Activated CD8-positive, alpha-beta memory T cell treated with anti-CD3 and anti-CD28 coated beads, Interleukin-2, amount 10 ng/mL, durations not matched to agents 7 days and 5 days (primary cell): ENCODE results near the gene KLHL1. TPM values are rescaled to one million over a fixed set of nuclear protein-coding genes. Genes with fewer than 3 reads are reported as not detected.

ENCODE experiments used
- ATAC-seq: fragments of 150-1000 bp; cut with Tn5 transposase; one replicate; pipeline ENCODE4 v1.10.0; 2021; ENCODE audit warnings: moderate library complexity
- CTCF ChIA-PET: fragments of 350-600 bp; sonication (Branson Sonifier 250); formaldehyde crosslinking; loops from one replicate; lab custom pipeline; 2021; ENCODE audit warnings: antibody characterized with exemption; lab: Charles Lee
- DNase-seq: peaks from one replicate; pipeline ENCODE4 v3.0.0-alpha.2; 2020
- H3K27ac Mint-ChIP-seq: one replicate; pipeline ENCODE4 v1.8.0; 2021; ENCODE audit warnings: mild to moderate bottlenecking, mixed read lengths
- H3K27me3 Mint-ChIP-seq: one replicate; pipeline ENCODE4 v1.8.0; 2021; ENCODE audit warnings: mixed read lengths
- H3K36me3 Mint-ChIP-seq: one replicate; pipeline ENCODE4 v1.8.0; 2021; ENCODE audit warnings: mild to moderate bottlenecking, mixed read lengths
- H3K4me1 Mint-ChIP-seq: one replicate; pipeline ENCODE4 v1.8.0; 2021; ENCODE audit warnings: mixed read lengths
- H3K4me3 Mint-ChIP-seq: one replicate; pipeline ENCODE4 v1.8.0; 2021; ENCODE audit warnings: mild to moderate bottlenecking, moderate library complexity, mixed read lengths
- H3K9me3 Mint-ChIP-seq: one replicate; pipeline ENCODE4 v1.8.0; 2022; ENCODE audit warnings: low read depth, mixed read lengths
- total RNA-seq, 2 experiments: library from RNA; stranded (reverse); gene quantifications; one replicate each; pipeline ENCODE4 v1.2.3, GENCODE V29; 2021

The KLHL1 gene
- total RNA-seq, 2 experiments from 2014 or later: not detected

DNA sequence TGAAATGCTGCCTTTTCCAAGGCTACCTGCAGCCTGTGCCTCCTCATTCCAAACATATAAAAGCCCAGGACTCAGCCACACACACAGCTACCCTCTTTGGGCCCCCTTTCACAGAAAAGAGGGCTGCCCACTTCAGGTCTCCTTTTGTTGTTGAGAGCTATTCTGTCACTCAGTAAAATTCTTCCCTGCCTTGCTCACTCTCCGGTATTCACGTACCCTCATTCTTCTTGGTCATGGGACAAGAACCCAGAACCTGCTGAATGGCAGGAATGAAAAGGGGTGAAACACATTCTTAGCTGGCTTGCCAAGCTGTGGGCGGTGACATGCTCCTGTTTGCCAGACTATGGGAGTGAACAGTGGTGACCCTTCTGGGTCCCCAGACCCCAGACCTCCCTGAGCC lies 338.6 kb downstream of the KLHL1 start:
- DNase-seq (no peak), ATAC-seq (no peak)
- Mint-ChIP-seq H3K27me3 (no peaks in the 10 kb centered on the region), H3K36me3 (no peaks in the 10 kb centered on the region), H3K9me3 (peaks cover 7% of the 10 kb centered on the region), H3K4me3 (no peak overlapping the region), H3K4me1 (no peaks in the 10 kb centered on the region), H3K27ac (no peak overlapping the region)
- CTCF ChIA-PET: no interaction called here

DNA sequence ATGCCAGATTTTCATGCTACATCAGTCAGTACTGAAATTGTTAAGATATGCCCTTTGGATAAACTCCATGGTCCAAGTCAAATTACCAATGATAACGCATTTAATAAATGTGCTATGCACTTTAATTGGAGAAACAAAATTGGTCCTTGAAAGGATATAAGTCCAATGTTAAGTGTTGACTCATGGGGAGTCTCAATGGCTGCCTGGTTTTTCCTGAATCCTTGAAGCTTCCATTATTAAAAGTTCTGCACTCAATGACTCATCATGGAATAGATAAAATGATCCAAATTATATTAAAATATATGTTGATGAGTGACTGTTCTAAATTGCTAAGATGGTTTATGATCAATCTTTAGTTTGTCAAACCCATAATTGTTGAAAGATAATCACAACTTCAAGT lies 346.7 kb downstream of the KLHL1 start:
- Mint-ChIP-seq H3K27me3 (no peaks in the 10 kb centered on the region), H3K9me3 (peaks cover 8% of the 10 kb centered on the region), H3K4me3 (no peak overlapping the region), H3K4me1 (no peaks in the 10 kb centered on the region), H3K36me3 (no peaks in the 10 kb centered on the region), H3K27ac (no peak overlapping the region)
- no peak for ATAC-seq
- CTCF ChIA-PET: no interaction called here
- no peak for DNase-seq

DNA sequence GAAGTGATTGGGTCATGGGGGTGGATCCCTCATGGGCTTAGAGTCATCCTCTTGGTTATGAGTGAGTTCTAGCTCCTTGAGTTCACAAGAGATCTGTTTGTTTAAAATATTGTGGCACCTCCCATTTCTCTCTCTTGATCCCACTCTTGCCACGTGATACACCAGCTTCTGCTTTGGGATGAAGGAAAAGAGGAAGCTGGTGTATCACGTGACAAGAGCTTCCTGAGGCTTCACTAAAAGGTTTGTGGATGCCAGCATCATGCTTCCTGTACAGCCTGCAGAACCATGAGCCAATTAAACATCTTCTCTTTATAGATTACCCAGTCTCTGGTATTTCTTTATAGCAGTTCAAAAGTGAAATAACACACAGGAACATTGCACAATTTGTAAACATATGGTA lies 353.2 kb downstream of the KLHL1 start:
- Mint-ChIP-seq H3K27ac (no peak overlapping the region), H3K9me3 (peaks cover 8% of the 10 kb centered on the region), H3K27me3 (no peaks in the 10 kb centered on the region), H3K4me3 (no peak overlapping the region), H3K36me3 (no peaks in the 10 kb centered on the region), H3K4me1 (no peaks in the 10 kb centered on the region)
- CTCF ChIA-PET: no interaction called here
- DNase-seq: no peak
- ATAC-seq: no peak

DNA sequence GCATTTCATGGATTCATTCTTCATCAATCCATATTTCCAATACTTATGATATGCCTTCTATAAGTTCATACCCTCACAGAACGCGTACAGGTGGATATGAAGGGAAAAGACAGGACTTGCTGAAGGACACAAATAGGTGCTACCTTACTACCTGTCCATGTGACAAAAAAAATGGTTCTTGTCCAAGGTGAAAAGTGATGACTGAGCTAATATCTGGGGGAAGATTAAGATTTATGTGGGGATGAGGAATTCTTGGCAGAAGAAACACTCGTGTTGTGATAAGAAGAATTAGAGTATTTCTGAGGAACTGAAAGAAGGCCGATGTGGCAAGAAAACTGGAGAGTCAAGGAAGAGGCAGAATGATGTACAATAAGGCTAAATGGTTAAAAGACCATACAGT lies 357.0 kb downstream of the KLHL1 start:
- peaks cover 10% of the 10 kb centered on the region for H3K9me3 Mint-ChIP-seq
- no peak for DNase-seq
- H3K4me1 Mint-ChIP-seq: no peaks in the 10 kb centered on the region
- H3K27ac Mint-ChIP-seq: no peak overlapping the region
- no peak for ATAC-seq
- no peaks in the 10 kb centered on the region for H3K36me3 Mint-ChIP-seq
- no peaks in the 10 kb centered on the region for H3K27me3 Mint-ChIP-seq
- CTCF ChIA-PET: no interaction called here
- no peak overlapping the region for H3K4me3 Mint-ChIP-seq

DNA sequence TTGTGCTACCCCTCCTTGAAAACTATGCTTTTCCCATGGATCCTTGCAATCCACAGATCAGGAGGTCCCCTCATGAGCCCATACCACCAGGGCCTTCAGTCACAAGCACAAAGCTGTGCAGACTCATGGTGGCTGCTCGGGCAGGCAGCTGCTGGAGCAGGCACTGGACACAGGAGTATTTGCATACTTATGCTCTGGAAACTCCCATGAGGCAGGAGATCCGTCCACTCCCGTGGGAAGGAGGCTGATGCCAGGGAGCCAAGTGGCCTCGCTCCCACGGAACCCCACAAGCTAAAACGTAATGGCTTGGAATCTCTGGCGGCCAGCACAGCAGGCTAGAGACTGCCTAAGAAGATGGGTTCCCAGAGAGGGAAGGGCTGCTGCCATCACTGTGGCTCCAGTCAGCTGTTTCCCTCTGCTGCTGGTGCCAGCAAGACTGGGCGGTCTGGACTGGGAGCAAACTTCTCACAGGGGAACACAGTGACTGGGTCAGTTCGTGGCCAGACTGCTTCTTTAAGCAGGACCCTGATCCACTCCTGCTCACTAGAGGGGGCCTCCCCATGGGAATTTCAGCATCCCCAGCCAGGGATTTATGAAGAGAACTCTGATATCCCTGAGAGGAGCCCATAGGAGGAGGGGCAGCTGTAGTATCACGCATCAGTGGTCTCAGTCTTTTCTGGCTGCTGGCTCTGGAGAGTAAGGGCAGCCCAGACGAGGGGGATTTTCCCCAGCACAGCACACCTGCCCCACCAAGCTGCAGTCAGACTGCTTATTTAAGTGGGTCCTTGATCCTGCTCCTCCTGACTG lies 370.9 kb downstream of the KLHL1 start:
- no peak overlapping the region for H3K4me3 Mint-ChIP-seq
- H3K27me3 Mint-ChIP-seq: no peaks in the 10 kb centered on the region
- DNase-seq: no peak
- no peak for ATAC-seq
- peaks cover 5% of the 10 kb centered on the region for H3K9me3 Mint-ChIP-seq
- no peaks in the 10 kb centered on the region for H3K36me3 Mint-ChIP-seq
- CTCF ChIA-PET: no interaction called here
- H3K27ac Mint-ChIP-seq: no peak overlapping the region
- no peaks in the 10 kb centered on the region for H3K4me1 Mint-ChIP-seq

DNA sequence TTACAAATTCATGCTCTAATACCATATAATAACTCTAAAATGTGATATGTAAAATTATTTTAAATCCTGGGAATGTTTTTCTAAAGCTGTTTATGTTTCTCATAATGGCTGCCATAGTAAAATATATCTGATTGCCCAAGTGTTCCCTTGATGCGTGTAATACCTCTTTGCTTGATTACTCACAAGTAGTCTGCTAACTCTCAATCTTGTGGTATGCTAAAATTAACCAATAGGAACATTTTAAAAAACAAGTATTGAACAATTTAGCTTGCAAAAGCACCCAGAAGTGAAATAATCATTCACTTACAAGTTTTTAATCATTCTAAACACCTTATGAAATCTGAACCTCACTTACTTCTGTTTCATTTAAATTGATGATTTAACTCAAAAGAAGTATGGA lies 386.6 kb downstream of the KLHL1 start:
- Mint-ChIP-seq H3K36me3 (no peaks in the 10 kb centered on the region), H3K4me1 (no peaks in the 10 kb centered on the region), H3K9me3 (peaks cover 4% of the 10 kb centered on the region), H3K4me3 (no peak overlapping the region), H3K27ac (no peak overlapping the region), H3K27me3 (no peaks in the 10 kb centered on the region)
- ATAC-seq (no peak), DNase-seq (no peak)
- CTCF ChIA-PET: no interaction called here

DNA sequence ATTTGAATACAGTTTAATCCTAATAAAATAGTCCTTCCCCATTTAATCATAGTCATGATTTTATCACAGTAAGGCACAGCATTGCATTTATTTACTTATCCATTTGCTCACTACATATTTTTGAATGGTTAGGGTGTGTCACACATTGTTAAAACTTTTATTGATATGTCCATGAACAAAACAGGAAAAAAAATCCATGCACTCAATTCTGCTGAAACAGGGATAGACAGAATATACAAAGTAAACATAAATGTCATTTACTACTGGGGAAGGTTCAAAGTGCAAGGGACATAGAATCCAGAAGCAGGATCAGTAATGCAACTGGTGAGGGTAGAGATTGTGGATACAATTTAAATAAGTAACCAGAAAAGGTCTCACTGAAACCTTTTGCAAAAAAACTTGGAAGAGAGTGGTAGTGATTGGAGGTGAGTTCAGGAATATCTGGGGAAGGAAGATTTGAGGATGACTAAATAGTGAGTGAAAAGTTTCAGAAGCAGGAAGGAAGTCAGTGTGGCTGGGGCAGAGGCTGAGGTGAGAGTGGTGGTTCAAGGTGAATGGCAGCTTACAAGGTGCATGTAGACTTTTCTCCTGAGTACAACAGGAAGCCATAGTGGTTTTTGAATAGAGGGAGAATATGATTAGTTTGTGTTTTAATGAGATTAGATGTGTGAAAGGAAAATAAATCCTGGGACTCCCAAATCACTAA lies 387.8 kb downstream of the KLHL1 start:
- DNase-seq: no peak
- peaks cover 3% of the 10 kb centered on the region for H3K9me3 Mint-ChIP-seq
- H3K27ac Mint-ChIP-seq: no peak overlapping the region
- ATAC-seq: no peak
- H3K27me3 Mint-ChIP-seq: no peaks in the 10 kb centered on the region
- CTCF ChIA-PET: no interaction called here
- no peaks in the 10 kb centered on the region for H3K4me1 Mint-ChIP-seq
- no peak overlapping the region for H3K4me3 Mint-ChIP-seq
- H3K36me3 Mint-ChIP-seq: no peaks in the 10 kb centered on the region

DNA sequence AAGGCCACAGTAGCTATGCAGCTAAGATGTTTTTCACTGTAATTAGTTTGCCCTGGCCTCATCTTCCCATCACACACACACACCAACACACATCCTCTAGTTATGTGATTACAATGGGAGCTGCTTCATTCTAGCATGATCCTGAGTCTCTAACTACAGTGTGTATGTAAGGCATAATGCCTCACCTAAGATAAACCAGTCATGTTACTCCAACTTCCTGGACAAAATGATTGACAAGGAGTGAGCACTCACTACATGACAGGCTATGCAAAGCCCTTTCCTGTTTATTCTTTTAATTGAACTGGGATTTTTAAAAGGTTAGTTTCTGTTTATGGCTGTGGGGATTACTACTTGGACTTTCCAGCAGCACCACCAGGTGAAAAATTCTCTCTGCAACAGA lies 401.4 kb downstream of the KLHL1 start:
- ATAC-seq (no peak), DNase-seq (no peak)
- Mint-ChIP-seq H3K27ac (no peak overlapping the region), H3K36me3 (no peaks in the 10 kb centered on the region), H3K27me3 (no peaks in the 10 kb centered on the region), H3K4me3 (no peak overlapping the region), H3K9me3 (peaks cover 5% of the 10 kb centered on the region), H3K4me1 (no peaks in the 10 kb centered on the region)
- CTCF ChIA-PET: no interaction called here

DNA sequence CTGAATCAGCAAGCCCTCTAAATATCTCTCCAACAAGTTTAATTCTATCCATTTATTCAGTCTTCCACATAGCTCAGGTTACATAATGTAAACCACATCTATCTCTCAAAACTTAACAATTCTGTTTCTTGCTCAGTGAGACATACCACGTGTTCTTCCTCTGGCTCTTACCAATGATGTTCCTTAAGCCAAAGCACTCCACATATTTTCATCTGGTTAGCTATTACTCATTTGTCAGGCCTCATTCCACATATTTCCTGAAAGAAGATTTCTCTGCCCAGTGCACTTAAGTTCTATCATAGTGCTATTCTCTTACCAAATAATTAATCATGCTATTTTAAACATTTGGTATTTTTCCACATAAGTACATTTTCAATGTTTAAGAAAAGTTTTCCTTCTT lies 403.9 kb downstream of the KLHL1 start:
- H3K4me1 Mint-ChIP-seq: no peaks in the 10 kb centered on the region
- no peak for ATAC-seq
- H3K9me3 Mint-ChIP-seq: peaks cover 5% of the 10 kb centered on the region
- no peak overlapping the region for H3K4me3 Mint-ChIP-seq
- no peak overlapping the region for H3K27ac Mint-ChIP-seq
- no peaks in the 10 kb centered on the region for H3K36me3 Mint-ChIP-seq
- CTCF ChIA-PET: no interaction called here
- DNase-seq: no peak
- no peaks in the 10 kb centered on the region for H3K27me3 Mint-ChIP-seq

DNA sequence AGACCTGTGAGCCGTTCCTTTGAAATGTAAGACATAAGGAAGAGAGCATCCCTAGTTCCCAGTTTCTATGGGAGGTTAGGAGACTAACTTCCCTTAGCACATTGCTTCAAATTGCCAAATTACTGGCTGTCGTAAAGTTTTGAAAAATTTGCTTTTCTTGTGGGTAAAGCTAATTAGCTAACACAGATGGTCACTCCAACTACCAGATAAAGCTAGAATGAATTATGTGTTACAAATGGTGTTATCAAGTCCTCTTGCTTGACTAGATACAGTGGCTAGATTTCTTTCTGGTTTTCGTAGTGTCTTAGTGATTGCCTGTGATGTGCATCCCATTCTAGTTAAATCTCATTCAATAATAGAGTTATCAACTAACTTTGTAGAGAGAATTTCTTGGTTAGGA lies 417.3 kb downstream of the KLHL1 start:
- no peaks in the 10 kb centered on the region for H3K9me3 Mint-ChIP-seq
- H3K36me3 Mint-ChIP-seq: no peaks in the 10 kb centered on the region
- ATAC-seq: no peak

DNA sequence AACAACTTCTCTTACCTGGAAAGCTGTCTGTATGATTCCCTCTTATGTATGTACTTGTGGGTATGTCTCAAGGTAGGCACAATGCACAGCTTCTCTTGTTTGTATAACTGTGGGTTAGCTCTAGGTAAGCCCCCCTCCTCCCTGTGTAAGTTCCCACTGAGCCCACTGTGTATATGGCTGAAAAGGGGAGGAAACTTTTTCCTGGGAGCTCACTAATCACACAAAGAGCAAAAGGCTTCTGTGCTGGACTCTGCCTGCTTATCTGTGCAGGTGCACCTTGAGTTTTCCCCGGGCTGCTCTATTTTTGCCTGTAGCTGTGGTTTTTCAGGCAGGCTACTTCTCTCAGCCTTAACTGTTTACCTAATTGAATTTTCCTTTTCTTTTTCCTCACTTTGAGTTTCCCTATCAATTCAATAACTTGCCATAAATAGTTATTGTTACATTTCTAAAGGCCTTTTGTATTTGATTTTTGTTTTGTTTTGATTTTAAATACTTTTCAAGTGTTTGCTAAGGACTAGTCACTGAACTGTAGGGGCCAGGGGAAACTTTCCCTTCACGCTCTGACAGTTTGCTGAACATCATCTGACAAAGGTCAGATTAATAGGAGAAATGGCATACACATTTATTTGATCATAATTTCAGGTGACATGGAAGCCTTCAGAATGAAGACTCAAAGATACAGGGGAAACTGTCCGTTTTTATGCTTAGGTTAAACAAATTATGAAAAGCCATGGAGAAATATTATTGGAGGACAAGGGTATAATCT lies 424.1 kb downstream of the KLHL1 start:
- Mint-ChIP-seq H3K4me3 (no peak overlapping the region), H3K36me3 (no peaks in the 10 kb centered on the region), H3K27me3 (no peaks in the 10 kb centered on the region), H3K4me1 (no peaks in the 10 kb centered on the region), H3K9me3 (no peaks in the 10 kb centered on the region), H3K27ac (no peak overlapping the region)
- no peak for DNase-seq
- CTCF ChIA-PET: no interaction called here
- no peak for ATAC-seq

More for the DNA sequence above, 417.3 kb downstream of the KLHL1 start:
- H3K27ac Mint-ChIP-seq: no peak overlapping the region
- no peak overlapping the region for H3K4me3 Mint-ChIP-seq
- no peak for DNase-seq
- H3K27me3 Mint-ChIP-seq: no peaks in the 10 kb centered on the region
- CTCF ChIA-PET: no interaction called here
- H3K4me1 Mint-ChIP-seq: no peaks in the 10 kb centered on the region

DNA sequence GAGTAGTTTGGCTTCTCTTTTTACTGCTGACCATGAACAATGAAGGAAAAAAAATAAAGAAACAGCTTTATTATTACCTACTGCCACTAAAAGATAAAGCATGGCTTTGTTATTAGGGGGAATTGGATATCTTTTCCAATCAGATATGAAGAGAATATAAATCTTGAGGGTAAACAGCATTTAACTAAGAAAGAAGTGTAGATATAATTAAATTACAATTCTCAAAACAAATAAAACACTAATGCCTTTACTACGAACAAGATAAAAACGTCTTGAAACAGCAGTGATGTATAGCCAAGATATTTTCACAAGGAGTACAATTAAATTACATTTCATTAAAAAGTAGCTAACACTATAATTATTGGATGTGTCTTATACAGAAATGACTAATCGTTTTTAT lies 426.5 kb downstream of the KLHL1 start:
- CTCF ChIA-PET: no interaction called here
- DNase-seq: no peak
- no peaks in the 10 kb centered on the region for H3K4me1 Mint-ChIP-seq
- H3K4me3 Mint-ChIP-seq: no peak overlapping the region
- H3K36me3 Mint-ChIP-seq: no peaks in the 10 kb centered on the region
- H3K9me3 Mint-ChIP-seq: peaks cover 3% of the 10 kb centered on the region
- H3K27me3 Mint-ChIP-seq: no peaks in the 10 kb centered on the region
- ATAC-seq: no peak
- no peak overlapping the region for H3K27ac Mint-ChIP-seq

DNA sequence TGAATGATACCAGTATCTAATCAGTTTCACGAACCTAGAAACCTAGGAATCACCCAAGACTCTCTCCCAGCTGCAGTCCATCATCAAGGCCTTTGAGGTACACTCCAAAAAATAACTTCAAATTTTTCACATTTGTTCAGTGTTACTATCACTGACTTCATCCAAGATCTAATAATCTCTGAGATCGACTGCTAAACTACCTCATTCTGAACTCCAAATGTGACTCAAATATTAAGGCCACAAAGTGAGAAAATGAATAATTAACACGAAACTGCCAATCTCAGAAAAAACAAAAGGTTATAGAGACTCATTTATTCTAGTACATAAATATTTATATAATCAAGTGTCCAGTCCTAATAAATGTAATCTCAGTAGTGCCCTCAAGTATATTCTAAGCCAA lies 430.9 kb downstream of the KLHL1 start:
- no peaks in the 10 kb centered on the region for H3K4me1 Mint-ChIP-seq
- no peak overlapping the region for H3K27ac Mint-ChIP-seq
- no peaks in the 10 kb centered on the region for H3K27me3 Mint-ChIP-seq
- DNase-seq (no peak), ATAC-seq (no peak)
- H3K4me3 Mint-ChIP-seq: no peak overlapping the region
- CTCF ChIA-PET: no interaction called here
- H3K9me3 Mint-ChIP-seq: peaks cover 7% of the 10 kb centered on the region
- no peaks in the 10 kb centered on the region for H3K36me3 Mint-ChIP-seq

DNA sequence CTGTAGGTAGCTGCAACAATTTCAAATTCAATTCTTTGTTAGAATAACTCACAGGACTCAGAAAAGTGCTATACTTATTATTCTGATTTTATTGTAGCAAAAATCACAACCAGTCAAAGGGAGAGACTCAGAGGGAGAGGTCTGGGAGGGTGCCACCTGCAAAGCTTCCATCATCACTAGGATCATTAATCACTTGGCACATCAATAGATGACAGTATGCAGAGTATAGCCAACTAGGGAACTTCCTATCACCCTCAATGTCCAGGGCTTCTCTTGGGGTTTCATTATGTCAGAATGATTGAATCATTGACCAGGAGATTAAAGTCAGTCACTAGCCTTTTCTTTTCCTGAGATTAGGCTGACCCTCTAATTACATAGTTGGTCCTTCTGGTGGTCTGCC lies 432.0 kb downstream of the KLHL1 start:
- no peaks in the 10 kb centered on the region for H3K4me1 Mint-ChIP-seq
- ATAC-seq (no peak), DNase-seq (no peak)
- H3K36me3 Mint-ChIP-seq: no peaks in the 10 kb centered on the region
- H3K27ac Mint-ChIP-seq: no peak overlapping the region
- CTCF ChIA-PET: no interaction called here
- H3K4me3 Mint-ChIP-seq: no peak overlapping the region
- peaks cover 7% of the 10 kb centered on the region for H3K9me3 Mint-ChIP-seq
- H3K27me3 Mint-ChIP-seq: no peaks in the 10 kb centered on the region
